Measurements from ENCODE around the gene REC8. TPM values are rescaled to one million over a fixed set of nuclear protein-coding genes. Genes with fewer than 3 reads are reported as not detected.

REC8 gene
- total RNA-seq, 4 donors from 2014 or later: 6.5 to 25.5 (median 16.3) TPM

DNA sequence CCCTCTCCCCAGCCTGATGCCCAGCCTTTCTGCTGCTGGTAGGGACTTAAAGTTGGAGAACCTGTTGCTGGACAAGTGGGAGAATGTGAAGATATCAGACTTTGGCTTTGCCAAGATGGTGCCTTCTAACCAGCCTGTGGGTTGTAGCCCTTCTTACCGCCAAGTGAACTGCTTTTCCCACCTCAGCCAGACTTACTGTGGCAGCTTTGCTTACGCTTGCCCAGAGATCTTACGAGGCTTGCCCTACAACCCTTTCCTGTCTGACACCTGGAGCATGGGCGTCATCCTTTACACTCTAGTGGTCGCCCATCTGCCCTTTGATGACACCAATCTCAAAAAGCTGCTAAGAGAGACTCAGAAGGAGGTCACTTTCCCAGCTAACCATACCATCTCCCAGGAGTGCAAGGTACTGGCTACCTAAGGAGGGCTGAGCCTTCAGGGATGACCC, 35.2 kb downstream of the REC8 start:
- Histone ChIP-seq H3K27ac (no peak overlapping the region), H3K36me3 (peaks cover 0 to 88% (median 27%) of the 10 kb centered on the region in 3 donors), H3K9me3 (no peaks in the 10 kb centered on the region), H3K4me3 (no peak overlapping the region), H3K27me3 (no peaks in the 10 kb centered on the region), H3K4me1 (peaks cover 0 to 8% (median 5%) of the 10 kb centered on the region in 4 donors)
- 93 to 96% methylated on average over 5 of the region's 5 CpGs for WGBS, 2 donors
- no peak for DNase-seq (ENCODE audit: low spot score in 2 of 2)
- TF ChIP-seq, protein P1, sequence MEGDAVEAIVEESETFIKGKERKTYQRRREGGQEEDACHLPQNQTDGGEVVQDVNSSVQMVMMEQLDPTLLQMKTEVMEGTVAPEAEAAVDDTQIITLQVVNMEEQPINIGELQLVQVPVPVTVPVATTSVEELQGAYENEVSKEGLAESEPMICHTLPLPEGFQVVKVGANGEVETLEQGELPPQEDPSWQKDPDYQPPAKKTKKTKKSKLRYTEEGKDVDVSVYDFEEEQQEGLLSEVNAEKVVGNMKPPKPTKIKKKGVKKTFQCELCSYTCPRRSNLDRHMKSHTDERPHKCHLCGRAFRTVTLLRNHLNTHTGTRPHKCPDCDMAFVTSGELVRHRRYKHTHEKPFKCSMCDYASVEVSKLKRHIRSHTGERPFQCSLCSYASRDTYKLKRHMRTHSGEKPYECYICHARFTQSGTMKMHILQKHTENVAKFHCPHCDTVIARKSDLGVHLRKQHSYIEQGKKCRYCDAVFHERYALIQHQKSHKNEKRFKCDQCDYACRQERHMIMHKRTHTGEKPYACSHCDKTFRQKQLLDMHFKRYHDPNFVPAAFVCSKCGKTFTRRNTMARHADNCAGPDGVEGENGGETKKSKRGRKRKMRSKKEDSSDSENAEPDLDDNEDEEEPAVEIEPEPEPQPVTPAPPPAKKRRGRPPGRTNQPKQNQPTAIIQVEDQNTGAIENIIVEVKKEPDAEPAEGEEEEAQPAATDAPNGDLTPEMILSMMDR (IDR thresholded peaks at IDR 0.05): no peak
- TF ChIP-seq EP300 (IDR thresholded peaks at IDR 0.05) (no peak), POLR2A (IDR thresholded peaks at IDR 0.05) (no peak)

DNA sequence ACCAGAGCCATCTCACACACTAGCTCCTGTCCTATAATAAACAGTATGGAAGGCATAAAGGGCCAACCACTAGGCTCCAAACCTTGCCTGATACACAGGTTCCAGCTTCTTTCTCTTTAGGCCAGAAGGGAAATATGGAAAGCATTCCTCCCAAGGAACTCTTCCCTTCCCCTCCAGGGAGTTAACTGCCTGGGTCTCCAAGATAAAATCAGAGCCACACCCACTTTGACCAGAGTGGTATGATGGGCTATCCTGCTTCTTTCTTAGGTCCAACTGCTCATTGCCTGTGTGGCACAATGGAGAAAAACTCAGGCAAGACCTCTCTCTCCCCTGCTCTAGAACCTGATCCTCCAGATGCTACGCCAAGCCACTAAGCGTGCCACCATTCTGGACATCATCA, 35.7 kb downstream of the REC8 start:
- Histone ChIP-seq H3K27ac (no peak overlapping the region), H3K4me3 (no peak overlapping the region), H3K27me3 (no peaks in the 10 kb centered on the region), H3K36me3 (peaks cover 0 to 85% (median 27%) of the 10 kb centered on the region in 3 donors), H3K9me3 (no peaks in the 10 kb centered on the region), H3K4me1 (peaks cover 0 to 12% (median 9%) of the 10 kb centered on the region in 4 donors)
- DNase-seq (ENCODE audit: low spot score in 2 of 2): no peak
- WGBS, 2 donors: 94 to 100% methylated on average over 2 of the region's 2 CpGs
- TF ChIP-seq POLR2A (IDR thresholded peaks at IDR 0.05) (no peak), EP300 (IDR thresholded peaks at IDR 0.05) (no peak)
- TF ChIP-seq, protein P1 (IDR thresholded peaks at IDR 0.05): no peak

DNA sequence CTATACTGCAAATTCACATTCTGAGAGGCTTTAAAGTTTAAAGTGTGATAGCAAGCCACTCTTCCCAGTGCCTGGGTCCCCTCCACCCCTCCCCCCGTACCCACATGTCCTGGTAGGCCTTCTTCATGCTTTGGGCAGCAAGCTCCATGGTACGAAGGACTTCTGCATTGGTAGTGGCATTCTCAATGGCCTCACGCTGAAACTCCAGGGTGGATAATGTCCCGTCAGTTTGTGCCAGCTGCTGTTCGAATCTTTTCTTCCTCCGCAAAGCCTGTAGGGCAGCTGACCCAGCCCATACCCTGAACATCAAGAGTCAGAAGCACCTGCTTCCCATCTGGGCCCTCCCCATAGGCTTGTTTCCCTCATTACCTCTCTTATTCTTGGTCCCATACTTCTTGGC, 39.4 kb downstream of the REC8 start:
- DNase-seq (ENCODE audit: low spot score in 2 of 2): no peak
- peaks cover 0 to 40% (median 25%) of the 10 kb centered on the region in 4 donors for H3K4me1 ChIP-seq
- 89 to 93% methylated on average over 6 of the region's 6 CpGs for WGBS, 2 donors

DNA sequence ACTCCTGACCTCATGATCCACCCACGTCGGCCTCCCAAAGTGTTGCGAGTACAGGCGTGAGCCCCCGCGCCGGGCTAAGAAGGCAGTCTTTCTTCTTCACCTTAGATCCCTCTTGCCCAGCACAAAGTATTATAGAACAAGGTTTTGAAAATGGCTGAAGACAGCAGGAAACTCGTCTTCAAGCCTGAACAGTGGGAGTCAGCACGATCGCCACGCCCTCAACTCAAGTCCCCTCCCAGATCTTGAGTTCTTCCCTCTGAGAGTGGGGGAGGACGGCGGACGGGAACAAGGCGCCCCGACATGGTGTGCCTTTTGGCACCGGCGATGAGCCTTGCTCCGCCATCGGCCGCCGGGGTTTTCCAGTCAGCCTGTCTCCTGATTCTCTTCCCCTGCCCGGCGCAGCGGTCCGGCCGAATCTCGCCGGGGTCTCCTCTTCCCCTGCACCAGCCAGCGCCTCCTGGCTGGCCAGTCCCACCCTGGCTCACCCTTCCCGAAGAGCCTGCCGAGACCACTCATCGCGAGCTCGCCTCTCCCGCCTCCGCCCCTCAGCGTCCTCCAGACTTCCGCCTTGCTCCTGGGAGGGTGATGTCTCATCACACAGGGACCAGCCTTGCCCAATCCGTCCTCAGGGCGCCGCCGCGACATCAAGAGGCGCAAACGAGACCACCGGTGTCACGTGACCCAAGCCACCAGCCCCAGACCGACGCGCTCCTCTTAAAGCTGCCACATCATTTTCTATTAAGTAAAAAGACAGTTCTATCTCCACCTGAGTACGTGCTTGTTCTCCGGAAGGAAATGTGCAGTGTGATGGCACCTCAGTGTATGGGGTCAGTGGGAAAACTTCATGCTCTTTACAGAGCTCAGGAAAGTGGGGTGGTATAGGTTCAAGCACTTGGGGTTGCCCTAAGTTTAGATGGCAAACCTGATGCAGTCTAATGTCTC, 41.3 kb downstream of the REC8 start, which contains the start of gene CHMP4A:
Gene CHMP4A (minus strand): TSS at position 565 of the 942 bp plus-strand sequence. CDS start 49 bp downstream, at position 516.
- peaks cover 0 to 49% (median 15%) of the 10 kb centered on the region in 3 donors for H3K36me3 ChIP-seq
- no peaks in the 10 kb centered on the region for H3K9me3 ChIP-seq
- H3K27me3 ChIP-seq: no peaks in the 10 kb centered on the region
- H3K4me3 ChIP-seq: peak within 1 kb of the TSS; percentile 55 to 89 (median 70)
- WGBS, 2 donors: 0 to 1% methylated on average over 44 to 52 of the region's 53 CpGs
- H3K27ac ChIP-seq: peak within 1 kb of the TSS; percentile 79 to 98 (median 94)
- DNase-seq (ENCODE audit: low spot score in 2 of 2): peak; percentile 94 to 96
- H3K4me1 ChIP-seq: peaks cover 0 to 41% (median 25%) of the 10 kb centered on the region in 4 donors
- TF ChIP-seq EP300 (IDR thresholded peaks at IDR 0.05) (peak; percentile 62 to 98), POLR2A (IDR thresholded peaks at IDR 0.05) (peak; percentile 89 to 91)
- TF ChIP-seq, protein P1 (IDR thresholded peaks at IDR 0.05): peak in 2 of 5 experiments; percentile 48 to 51

More for the DNA sequence above, 39.4 kb downstream of the REC8 start:
- Histone ChIP-seq H3K27me3 (no peaks in the 10 kb centered on the region), H3K36me3 (peaks cover 0 to 52% (median 22%) of the 10 kb centered on the region in 3 donors), H3K27ac (no peak overlapping the region), H3K4me3 (no peak overlapping the region), H3K9me3 (no peaks in the 10 kb centered on the region)
- TF ChIP-seq POLR2A (IDR thresholded peaks at IDR 0.05) (no peak), EP300 (IDR thresholded peaks at IDR 0.05) (no peak)
- TF ChIP-seq, protein P1 (IDR thresholded peaks at IDR 0.05): no peak

Measured in tibial nerve (tissue), 4 donors.